HG02623 (cell line): ENCODE measurements around the gene LYPD4.

ENCODE experiments used
- ATAC-seq: cut with Tn5 transposase; IDR thresholded peaks from one replicate; pipeline ENCODE4 v1.9.1; 2021; ENCODE audit warnings: moderate library complexity; ENCODE audit not compliant: unreplicated experiment

The LYPD4 gene

GRCh38 chr19:41853344-41853743 lies 8.9 kb upstream of the LYPD4 start:
- no peak for ATAC-seq

- ATAC-seq, result no peak
Observed at GRCh38 chr19:41851456-41851855, 7.0 kb upstream of the LYPD4 start.

GRCh38 chr19:41850381-41850780 lies 5.9 kb upstream of the LYPD4 start:
- ATAC-seq, result no peak

GRCh38 chr19:41849067-41849466 lies 4.6 kb upstream of the LYPD4 start:
- ATAC-seq, result no peak

GRCh38 chr19:41848666-41849065 lies 4.2 kb upstream of the LYPD4 start:
- no peak for ATAC-seq

GRCh38 chr19:41847351-41848105 lies 3.0 kb upstream of the LYPD4 start:
- ATAC-seq, result no peak

- no peak for ATAC-seq
Observed at GRCh38 chr19:41845051-41845590, 638 bp upstream of the LYPD4 start.

GRCh38 chr19:41845001-41845050 lies 343 bp upstream of the LYPD4 start, which contains the start of gene DMRTC2:
DMRTC2 (plus strand) TSS chr19:41845042; CDS start chr19:41847429, 2,387 bp downstream.
- ATAC-seq, result no peak

- ATAC-seq, result no peak
Observed at GRCh38 chr19:41843371-41843770, 1.1 kb downstream of the LYPD4 start.

GRCh38 chr19:41839211-41839610 lies 5.3 kb downstream of the LYPD4 start:
- ATAC-seq, result no peak

- ATAC-seq, result no peak
Observed at GRCh38 chr19:41837981-41838708, 6.3 kb downstream of the LYPD4 start.

GRCh38 chr19:41821003-41821735 lies 23.3 kb downstream of the LYPD4 start:
- no peak for ATAC-seq

- ATAC-seq, result no peak
Observed at GRCh38 chr19:41816761-41817160, 27.7 kb downstream of the LYPD4 start.

- no peak for ATAC-seq
Observed at GRCh38 chr19:41815301-41815700, 29.2 kb downstream of the LYPD4 start.

- ATAC-seq, result no peak
Observed at GRCh38 chr19:41813911-41814310, 30.6 kb downstream of the LYPD4 start.

- ATAC-seq, result no peak
Observed at GRCh38 chr19:41811981-41812380, 32.5 kb downstream of the LYPD4 start.

GRCh38 chr19:41811036-41811435 lies 33.4 kb downstream of the LYPD4 start:
- ATAC-seq, result no peak

GRCh38 chr19:41810301-41810700 lies 34.2 kb downstream of the LYPD4 start:
- ATAC-seq, result no peak

GRCh38 chr19:41808663-41809566 lies 35.6 kb downstream of the LYPD4 start:
- no peak for ATAC-seq

GRCh38 chr19:41807176-41807575 lies 37.3 kb downstream of the LYPD4 start:
- ATAC-seq, result no peak

- no peak for ATAC-seq
Observed at GRCh38 chr19:41804336-41804735, 40.1 kb downstream of the LYPD4 start.
